Measurements from ENCODE around the gene MSGN1.

Gene MSGN1

DNA sequence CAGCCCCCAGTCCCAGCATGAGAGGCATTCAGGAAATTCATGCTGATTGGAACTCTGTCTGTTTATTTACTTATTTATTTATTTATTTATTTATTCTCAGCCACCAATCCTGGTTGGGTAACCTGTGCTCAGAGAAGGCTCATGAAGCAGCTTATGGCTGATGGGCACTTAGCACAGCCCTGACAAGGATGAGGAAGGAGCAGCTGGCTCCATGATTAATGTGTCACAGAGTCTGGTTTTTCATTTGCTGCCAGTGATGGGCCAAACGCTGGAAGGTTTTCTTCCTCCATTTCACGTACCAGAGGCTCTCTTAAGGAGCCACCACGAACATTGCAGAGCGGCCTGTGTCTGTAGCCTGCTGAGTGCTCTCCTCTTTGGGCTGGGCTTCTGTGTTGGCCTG is 33.9 kb downstream of the MSGN1 start:
- DNase-seq = no peak

DNA sequence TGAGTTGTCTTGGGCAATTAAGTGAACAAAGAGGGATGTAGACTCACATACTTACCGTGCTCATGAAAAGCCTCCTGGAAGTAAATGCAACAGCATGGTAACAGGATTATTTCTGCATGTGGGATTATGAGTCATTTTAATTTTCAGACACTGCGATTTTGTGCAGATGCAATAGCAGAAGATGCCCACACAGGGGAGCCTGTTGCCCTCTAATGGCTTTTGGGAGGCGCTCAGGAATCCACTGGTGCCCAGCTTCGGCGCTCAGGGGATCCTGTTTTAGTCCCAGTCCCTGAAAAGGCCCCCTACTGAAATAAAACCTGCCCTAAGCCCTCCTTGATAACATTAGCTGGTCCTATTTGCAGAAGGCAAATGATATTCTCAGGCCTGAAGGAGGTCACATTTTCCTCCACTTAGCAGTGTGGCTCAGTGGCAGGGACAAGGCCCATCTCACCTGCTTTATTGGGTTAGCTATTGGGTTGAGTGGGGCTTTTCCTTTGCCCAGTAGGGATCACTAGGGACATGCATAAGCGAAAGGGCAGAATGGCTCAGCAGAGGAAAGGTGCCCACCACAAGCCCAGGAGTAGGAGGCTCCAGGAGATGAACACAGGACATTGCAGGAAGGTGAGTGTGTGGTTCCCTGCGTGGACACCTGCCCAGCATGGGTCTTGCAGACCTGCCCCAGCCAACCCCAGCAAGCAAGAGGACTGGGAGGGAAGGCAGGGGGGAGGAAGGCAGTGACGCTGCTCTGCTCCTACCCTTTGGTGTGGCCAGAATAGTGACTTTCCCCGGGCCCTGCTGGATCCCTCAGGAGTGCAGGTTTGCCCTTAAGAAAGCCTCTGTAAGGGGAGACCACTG is 35.7 kb downstream of the MSGN1 start:
- DNase-seq = peak; percentile 54

DNA sequence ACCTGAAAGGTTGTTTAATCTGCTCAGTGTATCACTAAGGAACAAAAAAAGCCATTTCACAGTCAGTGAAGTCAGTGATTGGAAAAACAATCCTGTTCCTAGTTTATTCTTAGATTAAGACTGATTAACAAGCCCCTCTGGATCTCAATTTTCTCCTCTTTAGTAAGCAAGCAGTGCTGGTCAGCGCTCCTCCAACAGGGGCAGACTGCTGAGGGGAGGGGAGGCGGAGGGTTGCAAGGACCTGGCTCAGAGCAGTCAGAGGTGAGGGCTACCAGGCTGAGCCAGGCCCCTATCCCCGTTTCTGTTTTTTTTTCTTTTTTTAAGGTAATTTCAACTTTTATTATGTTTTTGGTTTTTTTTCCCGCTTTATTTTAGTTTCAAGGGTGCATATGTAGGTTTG is 37.5 kb downstream of the MSGN1 start:
- no peak for DNase-seq

DNA sequence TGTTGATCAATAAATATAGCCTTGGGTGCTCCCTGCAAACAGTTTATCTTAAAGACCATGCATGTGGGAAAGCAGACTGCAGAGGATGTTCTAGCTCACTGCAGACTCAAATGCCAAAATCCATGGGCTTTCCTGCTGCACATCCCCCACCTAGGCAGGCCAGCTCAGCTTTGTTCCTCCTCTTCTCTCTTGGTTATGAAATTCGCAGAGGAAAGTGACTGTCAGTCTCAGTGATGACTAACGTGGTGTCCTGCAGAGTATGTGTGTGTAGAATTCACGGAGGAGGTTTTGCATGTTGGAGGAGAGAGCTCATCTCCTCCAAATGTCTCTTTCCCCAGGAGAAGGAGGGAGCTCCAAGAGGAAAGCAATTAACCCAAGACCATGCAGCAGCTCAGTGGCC is 40.8 kb downstream of the MSGN1 start:
- no peak for DNase-seq

DNA sequence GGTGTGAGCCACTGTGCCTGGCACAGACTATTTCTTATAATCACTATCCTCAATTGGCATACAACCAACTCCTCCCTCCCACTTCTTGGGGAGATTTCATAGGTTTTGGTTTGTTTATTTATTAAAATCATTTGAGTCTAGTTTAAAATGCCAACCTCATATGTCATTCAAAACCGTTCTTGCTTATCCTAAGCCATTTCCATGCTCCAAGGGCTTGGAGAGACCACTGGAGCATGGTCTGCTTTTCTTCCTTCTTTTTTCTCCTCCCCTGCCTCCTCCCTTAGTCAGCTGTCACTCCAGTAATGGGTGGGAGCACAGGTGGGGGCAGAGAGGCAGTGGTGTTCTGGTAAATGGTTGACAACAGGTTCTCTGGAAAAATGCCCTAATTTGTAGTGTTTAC is 41.8 kb downstream of the MSGN1 start:
- no peak for DNase-seq

DNA sequence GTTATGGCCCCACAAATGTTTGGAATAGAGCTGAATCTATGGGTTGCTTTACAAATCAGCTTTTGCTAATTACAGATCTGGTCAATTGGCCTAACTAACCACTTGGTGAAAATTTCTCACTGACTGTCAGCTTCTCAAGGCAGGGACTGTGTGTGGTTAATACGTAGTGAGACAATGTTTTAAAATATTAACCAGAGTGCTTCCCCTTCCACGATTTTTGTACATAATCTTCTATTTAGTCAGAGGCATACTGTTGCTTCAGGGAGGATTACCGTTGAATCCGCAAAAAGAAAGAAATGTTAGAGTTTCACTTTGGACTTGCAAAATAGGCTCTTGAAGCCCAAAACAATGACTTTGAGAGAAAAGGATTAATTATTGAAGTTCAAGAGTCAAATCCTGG is 47.3 kb downstream of the MSGN1 start:
- DNase-seq = no peak

DNA sequence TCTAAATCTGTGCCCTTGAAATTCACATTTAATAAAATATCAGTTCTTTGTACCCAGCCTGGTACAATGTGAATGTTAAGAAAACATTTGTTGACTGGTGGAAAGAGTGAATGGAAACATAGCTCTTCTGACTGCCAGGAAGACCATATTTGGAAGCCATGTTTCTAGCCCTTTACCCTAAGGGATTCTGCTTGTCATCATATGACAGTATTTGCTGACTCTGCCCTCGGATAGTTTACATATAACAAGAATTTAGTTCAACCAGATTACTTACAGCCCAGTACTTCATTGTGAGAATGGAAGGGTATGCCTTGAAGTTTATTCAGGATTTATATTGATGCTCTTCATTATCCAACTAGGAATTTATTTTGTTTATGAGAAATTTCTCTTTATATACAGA is 48.4 kb downstream of the MSGN1 start:
- no peak for DNase-seq

DNA sequence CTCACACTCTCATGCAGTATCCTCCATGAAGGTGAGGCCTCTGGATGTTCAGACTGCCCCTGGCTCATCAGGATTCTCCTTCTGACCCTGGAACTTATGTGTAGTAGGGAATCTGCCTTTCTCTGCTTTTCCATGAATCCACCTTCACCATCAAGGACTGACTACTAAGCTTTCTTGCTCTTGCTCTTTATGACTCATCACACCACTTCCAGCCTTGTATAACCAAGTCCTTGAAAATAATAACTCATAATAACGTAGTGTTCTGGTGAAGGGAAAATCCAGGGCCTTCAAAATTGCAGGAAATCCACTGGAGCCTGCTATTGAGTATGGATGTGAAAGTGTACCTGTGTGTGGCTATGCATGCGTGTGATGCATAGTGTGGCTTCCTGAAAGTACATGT is 50.9 kb downstream of the MSGN1 start:
- DNase-seq = no peak
